IPS-NIHi7 (cell line): ENCODE results near the gene RASL11B.
A peak's percentile ranks its signal among the peaks of the same experiment; 100 is the strongest.

Experiments
- DNase-seq: peaks from one replicate; pipeline ENCODE4 v3.0.0; 2012; ENCODE audit warnings: mixed read lengths; ENCODE audit errors: extremely low spot score

The RASL11B gene

GRCh38 chr4:52843351-52843750, 18.8 kb upstream of the RASL11B start:
- DNase-seq: no peak

- DNase-seq: no peak
These were observed 18.2 kb upstream of the RASL11B start for GRCh38 chr4:52843958-52844357.

- no peak for DNase-seq
These were observed 17.5 kb upstream of the RASL11B start for GRCh38 chr4:52844596-52844995.

- DNase-seq: no peak
These were observed 15.6 kb upstream of the RASL11B start for GRCh38 chr4:52846502-52846901.

DNA sequence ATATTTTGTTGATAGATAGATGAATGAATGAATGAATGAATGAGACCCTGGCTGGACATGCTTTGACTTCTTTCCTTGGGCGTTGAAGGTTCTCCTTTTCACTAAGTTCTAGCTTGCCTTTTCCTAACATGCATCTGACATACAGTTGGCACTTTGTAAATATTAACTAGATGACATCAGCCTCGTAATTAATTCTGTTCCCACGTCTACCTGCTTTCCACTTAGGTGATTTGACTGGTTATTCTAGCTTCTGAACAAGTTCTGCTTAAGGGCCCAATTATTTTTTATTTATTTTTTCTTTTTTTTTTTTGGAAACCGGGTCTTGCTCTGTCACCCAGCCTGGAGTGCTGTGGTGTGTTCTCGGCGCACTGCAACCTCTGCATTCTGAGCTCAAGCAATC, 13.9 kb upstream of the RASL11B start:
- no peak for DNase-seq

DNA sequence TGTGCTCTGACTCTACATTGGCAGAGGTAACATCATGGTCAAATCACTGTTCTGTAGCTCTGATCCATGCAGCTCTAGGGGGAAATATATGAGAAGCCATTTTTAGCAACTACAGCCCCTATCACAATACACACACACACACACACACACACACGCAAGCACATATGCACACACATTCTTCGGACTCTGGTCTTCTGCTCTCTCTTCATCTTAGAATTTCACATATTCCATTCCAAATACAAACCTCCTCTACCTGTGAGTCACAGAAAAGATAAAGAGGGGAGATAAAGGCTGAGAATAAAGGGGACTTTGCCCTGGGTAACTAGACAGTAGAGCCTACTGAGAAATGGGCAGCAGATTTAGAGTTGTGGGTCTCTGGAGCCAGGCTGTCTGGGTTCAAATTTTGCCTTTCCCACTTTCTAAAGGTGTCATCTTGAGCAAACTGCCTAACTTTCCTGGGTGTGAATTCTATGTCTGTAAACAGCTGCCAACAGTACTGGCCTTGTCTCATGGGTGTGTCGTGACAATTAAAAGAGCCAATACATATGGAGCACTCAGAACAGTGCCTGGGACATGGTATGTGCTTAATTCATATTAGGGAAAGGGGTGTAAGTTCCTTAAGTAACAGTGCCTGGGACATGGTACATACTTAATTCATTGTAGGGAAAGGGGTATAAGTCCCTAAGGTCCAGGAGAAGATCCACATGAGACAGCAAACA, 11.6 kb upstream of the RASL11B start:
- no peak for DNase-seq

- no peak for DNase-seq
These were observed 10.1 kb upstream of the RASL11B start for GRCh38 chr4:52852041-52852440.

DNA sequence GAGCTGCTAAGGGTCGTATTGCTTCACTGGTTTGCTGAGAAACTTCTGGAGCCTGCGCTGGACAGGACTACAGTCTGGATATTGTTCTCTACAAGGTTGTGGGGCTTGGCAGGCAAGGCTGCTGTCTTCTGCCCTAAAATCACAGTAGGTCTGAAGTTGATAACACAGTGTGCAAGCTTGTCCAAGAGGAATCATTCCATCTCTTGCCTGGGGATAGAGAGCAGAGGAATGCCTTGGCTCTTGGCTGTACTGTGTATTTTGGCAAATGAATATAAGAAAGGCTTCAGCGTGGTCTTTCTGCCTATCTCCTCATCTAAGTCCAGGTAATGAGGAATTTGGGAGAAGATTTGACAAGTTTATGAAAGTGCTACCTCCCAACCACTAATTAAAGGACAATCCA, 9.4 kb upstream of the RASL11B start:
- DNase-seq: no peak

DNA sequence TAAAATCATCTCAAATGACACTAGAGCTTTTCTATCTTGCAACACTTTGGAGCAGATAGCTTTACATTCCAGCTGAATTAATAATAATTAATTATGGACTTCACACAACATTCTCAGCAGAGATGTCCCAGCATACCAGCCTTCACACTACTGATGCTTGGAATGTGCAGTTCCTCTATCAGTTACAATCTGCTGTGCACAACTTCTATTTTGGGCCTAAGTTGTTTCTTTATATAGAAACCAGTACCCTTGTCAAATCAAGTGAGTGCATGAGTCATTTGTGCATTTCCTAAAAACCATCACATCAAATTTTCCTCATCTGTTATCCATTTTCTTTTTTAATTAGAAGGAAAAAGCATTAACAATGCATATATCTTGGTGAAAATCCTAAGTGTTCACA, 8.8 kb upstream of the RASL11B start:
- no peak for DNase-seq

- DNase-seq: no peak
These were observed 5.3 kb upstream of the RASL11B start for GRCh38 chr4:52856801-52857200.

GRCh38 chr4:52860361-52860760, 1.8 kb upstream of the RASL11B start:
- DNase-seq: no peak

- peak; percentile 19 for DNase-seq
These were observed 820 bp upstream of the RASL11B start for GRCh38 chr4:52861171-52861823.

DNA sequence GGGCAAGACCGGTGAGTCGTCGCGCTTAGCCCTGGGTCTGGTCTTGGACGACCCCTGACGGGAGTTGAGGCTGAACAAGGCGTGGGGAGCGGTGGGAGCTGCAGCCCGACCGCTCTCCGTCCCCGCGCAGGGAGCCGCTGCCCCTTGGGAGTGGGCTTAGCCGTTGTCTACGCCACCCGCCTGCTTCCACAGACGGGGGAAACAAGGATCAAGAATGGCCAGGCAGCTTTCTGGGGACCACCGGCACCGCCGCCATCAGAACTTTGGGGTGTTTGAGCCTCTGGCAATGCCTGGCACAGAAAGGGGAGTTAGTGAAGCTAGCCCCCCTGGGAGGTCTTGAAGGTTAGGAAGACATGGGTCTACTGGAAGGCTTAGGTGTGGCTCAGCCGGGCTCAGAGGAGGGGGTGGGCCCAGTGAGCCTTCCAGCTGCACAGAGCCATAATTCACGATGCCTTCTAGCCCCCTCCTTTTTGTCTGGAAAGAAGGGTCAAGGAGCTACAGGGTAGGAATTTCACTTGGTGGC, 583 bp downstream of the RASL11B start:
- no peak for DNase-seq

DNA sequence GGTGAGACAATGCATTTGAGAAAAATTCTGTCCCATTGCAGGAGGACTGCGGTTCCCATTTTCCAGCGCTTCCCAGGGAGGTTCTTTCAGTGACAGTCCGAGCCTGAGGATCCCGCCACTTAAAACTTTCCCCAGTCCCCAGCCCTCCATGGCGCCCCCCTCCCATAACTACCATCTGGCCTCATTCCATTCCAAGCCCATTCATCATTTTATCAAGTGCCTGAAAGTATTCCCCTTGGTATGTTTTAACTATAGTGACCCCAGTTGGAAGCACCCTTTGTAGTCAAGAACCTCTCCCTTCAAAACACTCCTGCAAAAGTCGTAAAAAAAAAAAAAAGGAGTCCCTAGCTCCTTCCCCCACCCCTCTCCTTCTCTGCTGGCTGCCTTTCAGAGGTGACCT, 1.2 kb downstream of the RASL11B start:
- DNase-seq: no peak

GRCh38 chr4:52864793-52865192, 2.7 kb downstream of the RASL11B start:
- no peak for DNase-seq

DNA sequence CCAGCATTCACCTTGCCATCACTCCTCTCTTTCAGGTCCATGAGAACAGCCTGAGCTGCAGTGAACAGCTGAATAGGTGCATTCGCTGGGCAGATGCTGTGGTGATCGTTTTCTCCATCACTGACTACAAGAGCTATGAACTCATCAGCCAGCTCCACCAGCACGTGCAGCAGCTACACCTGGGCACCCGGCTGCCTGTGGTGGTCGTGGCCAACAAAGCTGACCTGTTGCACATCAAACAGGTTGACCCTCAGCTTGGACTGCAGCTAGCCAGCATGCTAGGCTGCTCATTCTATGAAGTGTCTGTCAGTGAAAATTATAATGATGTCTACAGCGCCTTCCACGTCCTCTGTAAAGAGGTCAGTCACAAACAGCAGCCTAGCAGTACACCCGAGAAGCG, 3.2 kb downstream of the RASL11B start:
- DNase-seq: no peak

GRCh38 chr4:52866734-52867133, 4.6 kb downstream of the RASL11B start:
- no peak for DNase-seq

- no peak for DNase-seq
These were observed 5.0 kb downstream of the RASL11B start for GRCh38 chr4:52867163-52867562.

- DNase-seq: peak; percentile 49
These were observed 6.0 kb downstream of the RASL11B start for GRCh38 chr4:52868133-52868532.

- no peak for DNase-seq
These were observed 7.1 kb downstream of the RASL11B start for GRCh38 chr4:52869196-52869595.

GRCh38 chr4:52869656-52870055, 7.5 kb downstream of the RASL11B start:
- no peak for DNase-seq

DNA sequence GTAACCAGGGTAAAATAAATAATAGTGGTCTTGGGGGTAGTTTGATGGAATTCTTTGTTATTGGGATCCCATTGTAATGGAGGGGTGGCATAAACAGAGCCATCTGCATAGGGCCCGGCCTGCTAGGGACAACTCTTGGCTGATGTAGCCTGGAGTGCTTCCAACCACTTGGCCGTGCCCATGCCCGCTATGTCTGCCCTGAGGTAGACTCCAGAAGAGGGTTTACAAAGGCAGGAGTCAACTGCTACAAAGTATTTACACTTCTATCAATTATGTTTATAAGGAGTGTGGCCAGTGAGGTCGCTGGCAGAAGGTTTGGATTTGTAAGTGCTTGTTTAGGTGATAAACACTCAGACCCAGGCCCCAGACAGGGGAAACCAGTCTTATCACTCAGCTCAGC, 8.1 kb downstream of the RASL11B start:
- DNase-seq: no peak

- DNase-seq: no peak
These were observed 11.1 kb downstream of the RASL11B start for GRCh38 chr4:52873191-52873590.
